Smooth muscle cell (in vitro differentiated cells): Measurements from ENCODE around the gene NPBWR2. TPM values are rescaled to one million over a fixed set of nuclear protein-coding genes. Genes with fewer than 3 reads are reported as not detected.
A peak's percentile ranks its signal among the peaks of the same experiment; 100 is the strongest.

Experiments used
- DNase-seq: peaks from one replicate; lab custom pipeline; 2025; ENCODE audit not compliant: unreplicated experiment; lab: John Stamatoyannopoulos, UW
- H2AFZ ChIP-seq: fragments of 200-600 bp; sonication (generic); 2 replicates; pipeline ENCODE4 v1.6.0; 2016; ENCODE audit warnings: antibody characterized with exemption, low read depth, mild to moderate bottlenecking
- H3F3A ChIP-seq: fragments of 200-600 bp; sonication (generic); 2 replicates; pipeline ENCODE4 v1.6.0; 2017; ENCODE audit warnings: antibody characterized with exemption, low read depth
- H3K27ac ChIP-seq: fragments of 200-600 bp; sonication (generic); 2 replicates; pipeline ENCODE4 v1.5.1; 2016; ENCODE audit warnings: low read depth, mild to moderate bottlenecking
- H3K27me3 ChIP-seq: fragments of 200-600 bp; sonication (generic); 2 replicates; pipeline ENCODE4 v1.6.1; 2016; ENCODE audit warnings: low read depth, mild to moderate bottlenecking
- H3K36me3 ChIP-seq: fragments of 200-600 bp; sonication (generic); 2 replicates; pipeline ENCODE4 v1.5.1; 2016; ENCODE audit warnings: low read depth
- H3K4me1 ChIP-seq: fragments of 200-600 bp; sonication (generic); 2 replicates; pipeline ENCODE4 v1.5.1; 2016; ENCODE audit warnings: low read depth
- H3K4me2 ChIP-seq: fragments of 200-600 bp; sonication (generic); 2 replicates; pipeline ENCODE4 v1.6.0; 2016; ENCODE audit warnings: mild to moderate bottlenecking
- H3K4me3 ChIP-seq: fragments of 200-600 bp; sonication (generic); 2 replicates; pipeline ENCODE4 v1.5.1; 2016; ENCODE audit warnings: mild to moderate bottlenecking
- H3K79me2 ChIP-seq: fragments of 200-600 bp; sonication (generic); 2 replicates; pipeline ENCODE4 v1.6.0; 2016; ENCODE audit warnings: low read depth, mild to moderate bottlenecking
- H3K9ac ChIP-seq: fragments of 200-600 bp; sonication (generic); 2 replicates; pipeline ENCODE4 v1.6.0; 2016; ENCODE audit warnings: low read depth
- H3K9me3 ChIP-seq: fragments of 200-600 bp; sonication (generic); replicated peaks from 2 replicates; pipeline ENCODE4 v1.5.1; 2016; ENCODE audit warnings: low read depth
- H4K20me1 ChIP-seq: fragments of 200-600 bp; sonication (generic); 2 replicates; pipeline ENCODE4 v1.6.0; 2016; ENCODE audit warnings: low read depth
- CTCF ChIP-seq: fragments of 200-600 bp; sonication (generic); IDR thresholded peaks from 2 replicates; pipeline ENCODE4 v1.5.1; 2017; ENCODE audit warnings: borderline replicate concordance, mild to moderate bottlenecking, antibody characterized with exemption; ENCODE audit not compliant: insufficient read depth, poor library complexity, severe bottlenecking
- WGBS: methylation state at CpG from one replicate; pipeline ENCODE4 v1.1.7; 2016; ENCODE audit warnings: low lambda C conversion rate; 5-methylcytosine and 5-hydroxymethylcytosine counted together
- polyA plus RNA-seq: library from polyadenylated mRNA; unstranded; fragments of >200 nt; fragmentation: Nextera tagmentation; extraction: Ambion mirVana; gene quantifications from 2 replicates; pipeline ENCODE4 v1.2.1, GENCODE V29; 2016
- total RNA-seq: library from RNA; depleted of rRNA; stranded (reverse); fragments of >200 nt; gene quantifications from 2 replicates; pipeline ENCODE4 v1.2.3, GENCODE V29; 2014

The NPBWR2 gene
- total and polyA plus RNA-seq, 2 experiments from 2014 or later: not detected

GRCh38 chr20:64078934-64079272 is 28.5 kb downstream of the NPBWR2 start:
- WGBS: 48% methylated on average over 4 of the region's 4 CpGs
- H3K4me2 ChIP-seq: peak overlapping the region; percentile 89

GRCh38 chr20:64077876-64078551 is 29.4 kb downstream of the NPBWR2 start:
- H3K9ac ChIP-seq: no peak overlapping the region
- no peaks in the 10 kb centered on the region for H3K36me3 ChIP-seq
- H2AFZ ChIP-seq: no peak overlapping the region
- peaks cover 12% of the 10 kb centered on the region for H3F3A ChIP-seq
- H3K27ac ChIP-seq: no peak overlapping the region
- H4K20me1 ChIP-seq: no peaks in the 10 kb centered on the region
- WGBS: 93% methylated on average over 14 of the region's 15 CpGs
- no peaks in the 10 kb centered on the region for H3K9me3 ChIP-seq
- H3K4me2 ChIP-seq: no peak overlapping the region
- H3K79me2 ChIP-seq: no peaks in the 10 kb centered on the region
- peak overlapping the region; percentile 76 for H3K4me3 ChIP-seq
- no peak for TF ChIP-seq CTCF
- no peaks in the 10 kb centered on the region for H3K27me3 ChIP-seq
- DNase-seq: no peak
- peaks cover 7% of the 10 kb centered on the region for H3K4me1 ChIP-seq

More at GRCh38 chr20:64078934-64079272, 28.5 kb downstream of the NPBWR2 start:
- Histone ChIP-seq H3K27me3 (peaks cover 3% of the 10 kb centered on the region), H3K79me2 (no peaks in the 10 kb centered on the region), H4K20me1 (no peaks in the 10 kb centered on the region), H3K4me1 (peaks cover 11% of the 10 kb centered on the region), H3K9me3 (no peaks in the 10 kb centered on the region), H2AFZ (no peak overlapping the region), H3K36me3 (no peaks in the 10 kb centered on the region), H3F3A (peaks cover 14% of the 10 kb centered on the region), H3K4me3 (peak overlapping the region; percentile 76), H3K9ac (peak overlapping the region; percentile 60), H3K27ac (no peak overlapping the region)
- TF ChIP-seq CTCF: no peak
- no peak for DNase-seq

- WGBS: 96% methylated on average over 7 of the region's 7 CpGs
Observed at GRCh38 chr20:64077541-64077875, 29.9 kb downstream of the NPBWR2 start.

More at GRCh38 chr20:64077541-64077875, 29.9 kb downstream of the NPBWR2 start:
- DNase-seq: no peak
- no peak overlapping the region for H3K4me3 ChIP-seq
- no peak overlapping the region for H3K27ac ChIP-seq
- H3K79me2 ChIP-seq: no peaks in the 10 kb centered on the region
- H3K27me3 ChIP-seq: no peaks in the 10 kb centered on the region
- H3F3A ChIP-seq: peaks cover 10% of the 10 kb centered on the region
- no peaks in the 10 kb centered on the region for H3K36me3 ChIP-seq
- TF ChIP-seq CTCF: no peak
- no peaks in the 10 kb centered on the region for H3K9me3 ChIP-seq
- H2AFZ ChIP-seq: no peak overlapping the region
- peaks cover 5% of the 10 kb centered on the region for H3K4me1 ChIP-seq
- H3K9ac ChIP-seq: no peak overlapping the region
- no peak overlapping the region for H3K4me2 ChIP-seq
- no peaks in the 10 kb centered on the region for H4K20me1 ChIP-seq
